CD4-positive, alpha-beta memory T cell (primary cell): ENCODE data around the gene NEBL. TPM values are rescaled to one million over a fixed set of nuclear protein-coding genes. Genes with fewer than 3 reads are reported as not detected.

Source experiments
- CTCF ChIA-PET: fragments of 350-600 bp; sonication (Branson Sonifier 250); formaldehyde crosslinking; loops from one replicate; lab custom pipeline; 2021; ENCODE audit warnings: inconsistent platforms; ENCODE audit not compliant: partially characterized antibody; lab: Charles Lee
- POLR2A ChIA-PET: fragments of 350-600 bp; sonication (Branson Sonifier 250); formaldehyde crosslinking; loops from one replicate; lab custom pipeline; 2021; ENCODE audit not compliant: partially characterized antibody; lab: Charles Lee
- DNase-seq, 5 donors: peaks; one replicate each; pipeline versions ENCODE4 v3.0.0 to v3.0.0-alpha.2; 2020 to 2022; ENCODE audit warnings: mixed read lengths in 1 of 5
- H3K27ac ChIP-seq: one replicate; pipeline ENCODE4 v1.7.0; 2013; ENCODE audit warnings: low read depth, low read length
- H3K27me3 ChIP-seq: 2 replicates; pipeline ENCODE4 v1.7.0; 2013; ENCODE audit warnings: mild to moderate bottlenecking, low read length, moderate library complexity; ENCODE audit not compliant: insufficient read depth
- H3K36me3 ChIP-seq: 2 replicates; pipeline ENCODE4 v1.7.0; 2013; ENCODE audit warnings: mild to moderate bottlenecking, low read length, moderate library complexity; ENCODE audit not compliant: insufficient read depth
- H3K4me1 ChIP-seq: 2 replicates; pipeline ENCODE4 v1.7.0; 2013; ENCODE audit warnings: mild to moderate bottlenecking, low read length, moderate library complexity; ENCODE audit not compliant: insufficient read depth
- H3K4me3 ChIP-seq, 2 donors: one replicate each; pipeline ENCODE4 v1.7.0; 2013; ENCODE audit warnings: low read length in 2 of 2, mild to moderate bottlenecking in 1 of 2
- H3K9me3 ChIP-seq, 2 donors: one replicate each; pipeline ENCODE4 v1.7.0; 2013; ENCODE audit warnings: low read length in 2 of 2, control low read depth in 1 of 2; ENCODE audit not compliant: control insufficient read depth in 1 of 2
- H3K27ac Mint-ChIP-seq, 7 donors: one replicate each; pipeline ENCODE4 v1.8.0; 2020 to 2021; ENCODE audit warnings: mixed read lengths in 7 of 7, mild to moderate bottlenecking in 6 of 7, inconsistent platforms in 3 of 7, moderate library complexity in 3 of 7
- H3K27me3 Mint-ChIP-seq, 2 donors: one replicate each; pipeline ENCODE4 v1.8.0; 2020 to 2021; ENCODE audit warnings: mixed read lengths in 2 of 2
- H3K36me3 Mint-ChIP-seq, 2 donors: one replicate each; pipeline ENCODE4 v1.8.0; 2020 to 2021; ENCODE audit warnings: mixed read lengths in 2 of 2, inconsistent platforms in 1 of 2, mild to moderate bottlenecking in 1 of 2
- H3K4me1 Mint-ChIP-seq, 4 donors: one replicate each; pipeline ENCODE4 v1.8.0; 2020 to 2021; ENCODE audit warnings: mixed read lengths in 4 of 4, mild to moderate bottlenecking in 1 of 4
- H3K4me3 Mint-ChIP-seq, 8 donors: one replicate each; pipeline ENCODE4 v1.8.0; 2020 to 2021; ENCODE audit warnings: mixed read lengths in 8 of 8, mild to moderate bottlenecking in 7 of 8, moderate library complexity in 6 of 8, inconsistent platforms in 3 of 8
- H3K9me3 Mint-ChIP-seq, 8 donors: one replicate each; pipeline ENCODE4 v1.8.0; 2020 to 2021; ENCODE audit warnings: mixed read lengths in 8 of 8, mild to moderate bottlenecking in 5 of 8, inconsistent platforms in 3 of 8, moderate library complexity in 1 of 8
- intact Hi-C: fragments of 100-400 bp; cut with micrococcal nuclease; formaldehyde crosslinking; loops from one replicate; pipeline ENCODE4 v1.15.1; 2023
- polyA plus RNA-seq, 2 donors: library from polyadenylated mRNA; unstranded; fragments of 300-500 nt; fragmentation: Illumina TruSeq; gene quantifications; one replicate each; pipeline ENCODE4 v1.2.3, GENCODE V29; 2021
- total RNA-seq, 2 experiments: library from RNA; stranded (reverse); gene quantifications; one replicate each; pipeline ENCODE4 v1.2.3, GENCODE V29; 2021

The NEBL gene
- total and polyA plus RNA-seq, 4 experiments from 2014 or later, result not detected

DNA sequence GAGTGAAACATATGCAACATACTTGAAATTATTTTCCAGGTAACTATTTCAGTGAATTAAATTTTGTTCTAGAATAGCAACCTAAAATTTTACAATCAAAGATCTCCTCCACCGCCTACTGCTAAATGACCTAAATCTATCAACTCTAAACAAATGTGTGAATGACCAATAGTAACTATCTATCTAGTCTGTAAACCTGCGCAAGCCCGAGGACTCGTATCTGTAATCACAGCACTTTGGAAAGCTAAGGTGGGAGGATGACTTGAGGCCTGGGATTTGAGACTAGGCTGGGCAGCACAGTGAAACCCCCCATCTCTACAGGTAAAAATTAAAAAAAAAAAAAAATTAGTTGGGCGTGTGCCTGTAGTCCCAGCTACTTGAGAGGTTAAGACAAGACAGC lies 83.0 kb downstream of the NEBL start:
- no peaks in the 10 kb centered on the region for H3K36me3 ChIP-seq
- POLR2A ChIA-PET, result no interaction called here
- no peaks in the 10 kb centered on the region for H3K27me3 ChIP-seq

DNA sequence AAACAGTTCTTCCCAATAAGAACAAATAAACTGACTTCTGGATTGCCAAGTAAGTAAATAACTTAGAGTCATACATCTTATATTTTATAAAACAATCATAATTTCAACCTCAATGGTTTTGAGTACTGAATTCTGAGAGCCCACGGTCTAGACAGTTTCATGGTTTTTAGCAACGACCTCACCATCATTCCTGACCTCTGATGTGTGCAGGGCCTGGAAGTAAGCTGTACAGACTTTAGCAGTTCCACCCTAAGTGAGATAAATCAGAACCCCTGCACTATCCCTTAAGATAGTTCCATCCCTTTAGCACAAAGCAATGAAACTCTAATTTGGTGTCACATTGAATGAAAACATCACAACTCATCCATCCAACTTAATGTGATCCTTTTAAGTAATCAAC lies 86.0 kb downstream of the NEBL start:
- H3K9me3 Mint-ChIP-seq, result peaks cover 0 to 2% (median 0%) of the 10 kb centered on the region in 8 donors
- intact Hi-C loops, result no loop called here
- no peak for DNase-seq
- H3K4me1 Mint-ChIP-seq, result no peaks in the 10 kb centered on the region
- H3K36me3 Mint-ChIP-seq, result no peaks in the 10 kb centered on the region
- ChIA-PET POLR2A (no interaction called here), CTCF (no interaction called here)
- H3K4me1 ChIP-seq, result no peaks in the 10 kb centered on the region
- H3K27ac ChIP-seq, result no peak overlapping the region
- no peaks in the 10 kb centered on the region for H3K9me3 ChIP-seq
- no peak overlapping the region for H3K4me3 ChIP-seq
- H3K27ac Mint-ChIP-seq, result no peak overlapping the region
- no peak overlapping the region for H3K4me3 Mint-ChIP-seq
- peaks cover 0 to 2% of the 10 kb centered on the region in 2 donors for H3K27me3 Mint-ChIP-seq
- no peaks in the 10 kb centered on the region for H3K27me3 ChIP-seq
- H3K36me3 ChIP-seq, result no peaks in the 10 kb centered on the region

More for the DNA sequence above, 83.0 kb downstream of the NEBL start:
- peaks cover 0 to 2% (median 0%) of the 10 kb centered on the region in 8 donors for H3K9me3 Mint-ChIP-seq
- DNase-seq, result no peak
- Histone ChIP-seq H3K9me3 (no peaks in the 10 kb centered on the region), H3K4me1 (no peaks in the 10 kb centered on the region), H3K4me3 (no peak overlapping the region), H3K27ac (no peak overlapping the region)
- H3K27ac Mint-ChIP-seq, result no peak overlapping the region
- H3K36me3 Mint-ChIP-seq, result no peaks in the 10 kb centered on the region
- no peak overlapping the region for H3K4me3 Mint-ChIP-seq
- H3K27me3 Mint-ChIP-seq, result no peaks in the 10 kb centered on the region
- intact Hi-C loops, result no loop called here
- no peaks in the 10 kb centered on the region for H3K4me1 Mint-ChIP-seq
- CTCF ChIA-PET, result no interaction called here

DNA sequence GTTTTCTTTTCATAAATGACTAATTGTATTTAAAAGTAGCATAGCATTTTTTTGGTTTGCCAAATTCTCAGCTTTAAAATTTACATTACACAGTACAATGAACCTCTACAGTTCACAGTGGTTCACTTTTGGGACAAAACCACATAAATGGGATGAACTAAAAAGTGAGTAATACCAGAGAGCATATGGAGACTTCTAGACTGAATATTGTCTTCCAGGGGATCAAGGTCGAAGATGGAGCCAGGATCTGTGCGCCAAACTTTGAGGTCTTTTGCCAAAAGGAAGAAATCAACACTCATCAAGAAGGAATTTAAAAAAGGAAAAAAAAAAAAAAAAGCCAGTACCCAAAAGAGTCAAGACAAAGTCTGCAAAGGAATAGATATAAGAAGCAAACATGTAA lies 87.5 kb downstream of the NEBL start:
- no peak overlapping the region for H3K4me3 ChIP-seq
- ChIA-PET POLR2A (no interaction called here), CTCF (no interaction called here)
- no peaks in the 10 kb centered on the region for H3K4me1 ChIP-seq
- Mint-ChIP-seq H3K4me1 (no peaks in the 10 kb centered on the region), H3K36me3 (no peaks in the 10 kb centered on the region), H3K27ac (no peak overlapping the region), H3K4me3 (no peak overlapping the region), H3K9me3 (peaks cover 0 to 2% (median 0%) of the 10 kb centered on the region in 8 donors), H3K27me3 (peaks cover 0 to 2% of the 10 kb centered on the region in 2 donors)
- no peaks in the 10 kb centered on the region for H3K36me3 ChIP-seq
- no peak overlapping the region for H3K27ac ChIP-seq
- intact Hi-C loops, result no loop called here
- DNase-seq, result no peak
- H3K27me3 ChIP-seq, result no peaks in the 10 kb centered on the region
- H3K9me3 ChIP-seq, result no peaks in the 10 kb centered on the region

DNA sequence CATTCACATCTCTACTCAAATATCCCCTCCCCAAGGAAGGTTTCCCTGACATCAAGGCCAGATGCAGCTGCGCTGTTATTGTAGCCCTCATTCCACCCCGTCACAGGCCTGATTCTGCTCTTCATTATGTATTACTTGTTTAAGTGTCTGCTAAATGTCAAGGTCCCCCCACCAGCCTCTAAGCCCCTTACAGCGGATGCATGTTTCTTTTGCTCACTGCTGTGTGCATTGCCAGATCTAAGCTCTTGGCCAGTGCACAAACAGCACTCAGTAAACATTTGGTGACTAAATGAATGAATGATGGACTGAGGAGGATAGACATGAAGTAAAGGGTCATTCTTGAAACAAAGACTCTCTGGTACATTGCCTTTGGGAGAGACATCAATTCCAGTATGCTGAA lies 90.6 kb downstream of the NEBL start:
- no peak overlapping the region for H3K4me3 Mint-ChIP-seq

DNA sequence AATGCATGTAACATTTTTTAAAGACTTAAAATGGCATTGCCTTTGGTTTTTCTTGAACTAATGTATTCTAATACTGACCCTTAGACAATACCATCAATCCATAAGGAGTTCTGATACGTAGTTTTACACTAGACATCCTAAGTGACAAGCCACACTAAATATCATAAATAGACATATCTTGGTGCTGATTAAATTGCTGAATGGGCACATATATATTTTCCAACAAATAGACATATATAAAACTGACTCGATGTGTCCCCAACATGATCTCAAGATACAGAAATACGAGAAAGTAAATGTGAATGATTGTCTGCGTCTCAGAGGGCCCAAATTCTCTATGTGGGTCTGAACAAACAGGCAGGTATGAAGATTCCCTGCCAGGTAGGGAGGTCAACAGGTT lies 99.8 kb downstream of the NEBL start:
- ChIA-PET POLR2A (no interaction called here), CTCF (no interaction called here)
- no peaks in the 10 kb centered on the region for H3K9me3 ChIP-seq

More for the DNA sequence above, 90.6 kb downstream of the NEBL start:
- Mint-ChIP-seq H3K9me3 (peaks cover 0 to 2% (median 0%) of the 10 kb centered on the region in 8 donors), H3K27ac (no peak overlapping the region), H3K27me3 (peaks cover 0 to 2% of the 10 kb centered on the region in 2 donors), H3K36me3 (no peaks in the 10 kb centered on the region), H3K4me1 (no peaks in the 10 kb centered on the region)
- Histone ChIP-seq H3K27me3 (no peaks in the 10 kb centered on the region), H3K4me1 (no peaks in the 10 kb centered on the region), H3K36me3 (no peaks in the 10 kb centered on the region), H3K4me3 (no peak overlapping the region), H3K27ac (no peak overlapping the region), H3K9me3 (no peaks in the 10 kb centered on the region)
- intact Hi-C loops, result no loop called here
- POLR2A ChIA-PET, result no interaction called here
- CTCF ChIA-PET, result no interaction called here
- DNase-seq, result no peak

DNA sequence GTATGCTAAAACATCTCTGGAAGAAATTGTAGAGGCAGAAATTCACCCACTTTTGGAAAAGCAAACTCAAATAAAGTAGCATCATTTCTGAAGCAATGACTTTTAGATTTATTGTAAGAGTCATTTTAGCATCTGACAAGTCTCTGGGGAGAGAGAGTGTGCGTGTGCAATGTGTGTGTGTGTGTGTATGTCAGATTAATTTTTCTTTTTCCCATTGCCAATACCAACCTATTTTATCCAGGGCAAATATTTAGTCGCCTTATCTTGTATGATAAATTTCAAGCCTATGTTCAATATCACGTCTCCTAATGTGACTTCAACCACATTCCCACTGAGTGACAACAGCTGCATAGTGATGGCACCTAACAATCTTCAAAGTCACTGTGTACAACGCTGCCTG lies 101.7 kb downstream of the NEBL start:
- Histone ChIP-seq H3K27me3 (no peaks in the 10 kb centered on the region), H3K9me3 (no peaks in the 10 kb centered on the region), H3K27ac (no peak overlapping the region), H3K4me3 (no peak overlapping the region), H3K4me1 (no peaks in the 10 kb centered on the region), H3K36me3 (no peaks in the 10 kb centered on the region)
- intact Hi-C loops, result no loop called here
- H3K4me1 Mint-ChIP-seq, result no peaks in the 10 kb centered on the region
- H3K36me3 Mint-ChIP-seq, result no peaks in the 10 kb centered on the region
- H3K27me3 Mint-ChIP-seq, result no peaks in the 10 kb centered on the region
- H3K4me3 Mint-ChIP-seq, result no peak overlapping the region
- ChIA-PET POLR2A (no interaction called here), CTCF (no interaction called here)
- no peak overlapping the region for H3K27ac Mint-ChIP-seq
- H3K9me3 Mint-ChIP-seq, result peaks cover 0 to 4% (median 0%) of the 10 kb centered on the region in 8 donors
- no peak for DNase-seq

More for the DNA sequence above, 99.8 kb downstream of the NEBL start:
- H3K4me3 Mint-ChIP-seq, result no peak overlapping the region
- intact Hi-C loops, result no loop called here
- Histone ChIP-seq H3K4me3 (no peak overlapping the region), H3K27ac (no peak overlapping the region), H3K4me1 (no peaks in the 10 kb centered on the region), H3K27me3 (no peaks in the 10 kb centered on the region), H3K36me3 (no peaks in the 10 kb centered on the region)
- no peaks in the 10 kb centered on the region for H3K36me3 Mint-ChIP-seq
- no peaks in the 10 kb centered on the region for H3K4me1 Mint-ChIP-seq
- H3K9me3 Mint-ChIP-seq, result peaks cover 0 to 2% (median 0%) of the 10 kb centered on the region in 8 donors
- no peak for DNase-seq
- H3K27me3 Mint-ChIP-seq, result no peaks in the 10 kb centered on the region
- H3K27ac Mint-ChIP-seq, result no peak overlapping the region

DNA sequence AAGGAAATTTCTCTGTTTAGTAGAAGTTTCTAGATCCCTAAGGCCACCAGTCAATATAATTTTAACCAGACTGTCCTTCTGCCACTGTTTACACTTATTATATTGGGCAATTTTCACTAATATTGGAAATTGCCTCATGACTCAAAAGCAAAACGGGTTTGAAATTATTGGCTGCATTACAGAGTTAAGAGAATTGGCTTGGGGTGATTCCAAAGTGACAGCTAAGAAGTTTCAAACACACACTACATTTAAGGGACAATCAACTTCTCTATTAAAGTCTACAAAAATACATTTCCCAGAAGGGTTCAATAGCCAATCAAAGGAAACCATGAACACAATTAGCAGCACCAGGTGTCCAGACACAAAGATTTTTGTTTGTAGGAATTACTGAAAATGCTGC lies 111.9 kb downstream of the NEBL start:
- POLR2A ChIA-PET, result no interaction called here
- intact Hi-C loops, result no loop called here
- H3K27me3 ChIP-seq, result no peaks in the 10 kb centered on the region
- H3K9me3 Mint-ChIP-seq, result no peaks in the 10 kb centered on the region
- H3K27ac Mint-ChIP-seq, result no peak overlapping the region
- H3K4me1 ChIP-seq, result no peaks in the 10 kb centered on the region
- H3K9me3 ChIP-seq, result no peaks in the 10 kb centered on the region
- no peak overlapping the region for H3K4me3 ChIP-seq
- H3K27me3 Mint-ChIP-seq, result no peaks in the 10 kb centered on the region
- no peak overlapping the region for H3K27ac ChIP-seq
- no peaks in the 10 kb centered on the region for H3K4me1 Mint-ChIP-seq
- CTCF ChIA-PET, result no interaction called here
- DNase-seq, result no peak
- no peak overlapping the region for H3K4me3 Mint-ChIP-seq
- no peaks in the 10 kb centered on the region for H3K36me3 ChIP-seq
- no peaks in the 10 kb centered on the region for H3K36me3 Mint-ChIP-seq
